ENCODE measurements around the gene PDE4B.

PDE4B gene

GRCh38 chr1:66262208-66262963, 469.7 kb downstream of the PDE4B start:
- H3K4me3 ChIP-seq (ENCODE audit: low read depth, low read length), result no peak overlapping the region
- no peak for DNase-seq (ENCODE audit: low read depth)
- TF ChIP-seq, protein P1, sequence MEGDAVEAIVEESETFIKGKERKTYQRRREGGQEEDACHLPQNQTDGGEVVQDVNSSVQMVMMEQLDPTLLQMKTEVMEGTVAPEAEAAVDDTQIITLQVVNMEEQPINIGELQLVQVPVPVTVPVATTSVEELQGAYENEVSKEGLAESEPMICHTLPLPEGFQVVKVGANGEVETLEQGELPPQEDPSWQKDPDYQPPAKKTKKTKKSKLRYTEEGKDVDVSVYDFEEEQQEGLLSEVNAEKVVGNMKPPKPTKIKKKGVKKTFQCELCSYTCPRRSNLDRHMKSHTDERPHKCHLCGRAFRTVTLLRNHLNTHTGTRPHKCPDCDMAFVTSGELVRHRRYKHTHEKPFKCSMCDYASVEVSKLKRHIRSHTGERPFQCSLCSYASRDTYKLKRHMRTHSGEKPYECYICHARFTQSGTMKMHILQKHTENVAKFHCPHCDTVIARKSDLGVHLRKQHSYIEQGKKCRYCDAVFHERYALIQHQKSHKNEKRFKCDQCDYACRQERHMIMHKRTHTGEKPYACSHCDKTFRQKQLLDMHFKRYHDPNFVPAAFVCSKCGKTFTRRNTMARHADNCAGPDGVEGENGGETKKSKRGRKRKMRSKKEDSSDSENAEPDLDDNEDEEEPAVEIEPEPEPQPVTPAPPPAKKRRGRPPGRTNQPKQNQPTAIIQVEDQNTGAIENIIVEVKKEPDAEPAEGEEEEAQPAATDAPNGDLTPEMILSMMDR (IDR thresholded peaks at IDR 0.05; ENCODE audit: control insufficient read depth, extremely low read depth, insufficient read depth), result no peak

- no peak for DNase-seq (ENCODE audit: low read depth)
- H3K4me3 ChIP-seq (ENCODE audit: low read depth, low read length), result no peak overlapping the region
- TF ChIP-seq, protein P1 (IDR thresholded peaks at IDR 0.05; ENCODE audit: control insufficient read depth, extremely low read depth, insufficient read depth), result no peak
Observed at GRCh38 chr1:66265268-66265667, 472.6 kb downstream of the PDE4B start.

- DNase-seq (ENCODE audit: low read depth), result no peak
- TF ChIP-seq, protein P1 (IDR thresholded peaks at IDR 0.05; ENCODE audit: control insufficient read depth, extremely low read depth, insufficient read depth), result no peak
- H3K4me3 ChIP-seq (ENCODE audit: low read depth, low read length), result no peak overlapping the region
Observed at GRCh38 chr1:66265796-66266195, 473.1 kb downstream of the PDE4B start.

DNA sequence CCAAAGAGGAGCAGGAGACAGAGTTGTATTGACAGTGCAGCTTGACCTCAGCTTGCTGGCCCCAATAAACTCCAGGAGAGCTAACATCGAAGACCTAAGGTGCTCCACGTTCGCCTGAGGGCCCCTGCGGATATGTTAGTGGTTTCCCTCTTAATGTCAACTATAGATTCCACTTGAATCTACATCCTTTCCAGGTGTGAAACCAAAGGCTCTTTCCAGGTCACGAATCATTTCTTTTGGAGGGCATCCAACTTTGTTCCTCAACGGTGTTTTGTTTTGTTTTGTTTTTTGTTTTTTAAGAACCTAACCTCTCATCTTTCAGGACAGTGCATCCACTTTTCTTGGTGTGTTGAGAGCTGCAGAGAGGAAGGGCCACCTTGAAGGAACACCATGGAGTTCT, 473.7 kb downstream of the PDE4B start:
- DNase-seq (ENCODE audit: low read depth), result no peak
- TF ChIP-seq, protein P1 (IDR thresholded peaks at IDR 0.05; ENCODE audit: control insufficient read depth, extremely low read depth, insufficient read depth), result no peak
- no peak overlapping the region for H3K4me3 ChIP-seq (ENCODE audit: low read depth, low read length)

DNA sequence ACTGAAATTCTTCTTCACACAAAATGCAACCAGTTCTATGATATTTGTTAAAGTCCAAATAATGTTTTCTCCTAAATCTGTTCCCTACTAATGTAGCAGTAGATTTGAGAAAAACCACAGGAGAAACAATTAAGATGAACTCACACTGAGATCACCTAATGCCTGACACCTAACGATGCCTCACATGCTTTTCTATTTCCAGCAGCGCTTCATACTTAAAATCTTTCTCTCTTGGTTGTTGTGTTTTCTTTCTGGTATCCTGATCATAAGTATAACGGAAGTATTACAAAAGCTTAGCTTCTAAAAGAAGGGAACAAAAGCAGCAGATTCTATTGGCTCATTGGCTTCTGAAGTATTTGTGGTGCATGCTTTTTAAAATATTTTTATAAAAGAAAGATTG, 474.1 kb downstream of the PDE4B start:
- no peak for DNase-seq (ENCODE audit: low read depth)
- no peak overlapping the region for H3K4me3 ChIP-seq (ENCODE audit: low read depth, low read length)
- TF ChIP-seq, protein P1 (IDR thresholded peaks at IDR 0.05; ENCODE audit: control insufficient read depth, extremely low read depth, insufficient read depth), result no peak

DNA sequence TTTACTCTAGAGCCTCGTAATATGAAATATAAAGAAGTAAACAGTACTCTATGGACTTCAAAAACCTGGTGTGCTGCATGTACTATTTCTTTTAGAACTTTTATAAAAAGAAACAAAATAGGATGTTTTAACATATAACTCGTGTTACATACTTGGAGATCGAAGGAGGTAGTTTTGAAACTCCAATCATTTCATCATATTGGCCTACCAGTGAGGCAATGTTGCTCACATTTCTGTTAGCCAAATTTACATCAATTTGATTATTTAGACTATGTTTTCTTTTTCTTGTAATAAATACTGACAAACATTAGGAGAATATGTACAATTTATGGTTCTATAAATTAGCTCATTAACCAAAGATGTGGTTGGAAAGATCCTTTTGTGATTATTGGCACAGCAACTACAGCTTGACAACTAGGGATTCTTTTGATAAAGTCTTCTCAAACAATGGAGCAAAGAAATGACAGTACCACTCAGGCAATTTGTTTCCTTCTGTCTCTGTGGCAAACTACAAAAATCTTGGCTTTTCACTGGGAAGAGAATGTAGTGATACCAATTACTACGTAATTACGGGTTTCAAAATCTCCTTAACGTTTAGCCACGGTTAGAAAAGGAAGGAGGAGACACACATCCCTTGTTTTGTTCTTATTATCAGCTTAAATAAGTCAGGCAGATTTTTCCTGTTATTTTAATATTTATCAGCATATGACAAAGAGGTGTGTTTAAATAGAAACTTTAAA, 474.7 kb downstream of the PDE4B start:
- H3K4me3 ChIP-seq (ENCODE audit: low read depth, low read length), result no peak overlapping the region
- TF ChIP-seq, protein P1 (IDR thresholded peaks at IDR 0.05; ENCODE audit: control insufficient read depth, extremely low read depth, insufficient read depth), result no peak
- no peak for DNase-seq (ENCODE audit: low read depth)

All from LNCaP clone FGC (cell line).